Activated T-cell treated with anti-CD3 and anti-CD28 coated beads for 24 hours (primary cell): ENCODE data around the gene MACROD2.

Source experiments
- DNase-seq: peaks from one replicate; pipeline ENCODE4 v3.0.0-alpha.2; 2020; ENCODE audit warnings: low read depth

The MACROD2 gene

GRCh38 chr20:15058841-15059240 lies 1063.5 kb downstream of the MACROD2 start:
- no peak for DNase-seq

GRCh38 chr20:15059438-15059837 lies 1064.1 kb downstream of the MACROD2 start:
- no peak for DNase-seq

GRCh38 chr20:15060265-15061060 lies 1065.1 kb downstream of the MACROD2 start:
- DNase-seq = no peak

GRCh38 chr20:15061061-15061430 lies 1065.7 kb downstream of the MACROD2 start:
- DNase-seq = no peak

GRCh38 chr20:15061955-15062354 lies 1066.6 kb downstream of the MACROD2 start:
- DNase-seq = no peak

- no peak for DNase-seq
Observed at GRCh38 chr20:15063081-15063480, 1067.8 kb downstream of the MACROD2 start.

GRCh38 chr20:15064741-15065140 lies 1069.4 kb downstream of the MACROD2 start:
- DNase-seq = no peak

GRCh38 chr20:15065794-15066193 lies 1070.5 kb downstream of the MACROD2 start:
- no peak for DNase-seq

GRCh38 chr20:15068486-15068885 lies 1073.2 kb downstream of the MACROD2 start:
- DNase-seq = no peak

GRCh38 chr20:15069355-15069754 lies 1074.0 kb downstream of the MACROD2 start:
- no peak for DNase-seq

GRCh38 chr20:15071085-15071808 lies 1075.9 kb downstream of the MACROD2 start:
- DNase-seq = no peak

GRCh38 chr20:15072316-15072715 lies 1077.0 kb downstream of the MACROD2 start:
- no peak for DNase-seq

GRCh38 chr20:15075586-15075985 lies 1080.3 kb downstream of the MACROD2 start:
- no peak for DNase-seq

GRCh38 chr20:15076785-15077184 lies 1081.5 kb downstream of the MACROD2 start:
- no peak for DNase-seq

GRCh38 chr20:15077733-15078250 lies 1082.5 kb downstream of the MACROD2 start:
- DNase-seq = no peak

GRCh38 chr20:15079594-15080340 lies 1084.5 kb downstream of the MACROD2 start:
- no peak for DNase-seq

GRCh38 chr20:15081261-15081660 lies 1085.9 kb downstream of the MACROD2 start:
- DNase-seq = no peak

- no peak for DNase-seq
Observed at GRCh38 chr20:15091421-15092037, 1096.2 kb downstream of the MACROD2 start.

- no peak for DNase-seq
Observed at GRCh38 chr20:15098351-15098750, 1103.0 kb downstream of the MACROD2 start.

- DNase-seq = no peak
Observed at GRCh38 chr20:15099130-15099529, 1103.8 kb downstream of the MACROD2 start.

GRCh38 chr20:15100506-15101160 lies 1105.3 kb downstream of the MACROD2 start:
- DNase-seq = no peak

- DNase-seq = no peak
Observed at GRCh38 chr20:15107931-15108330, 1112.6 kb downstream of the MACROD2 start.
